ENCODE data around the gene ODF2L.

DNA sequence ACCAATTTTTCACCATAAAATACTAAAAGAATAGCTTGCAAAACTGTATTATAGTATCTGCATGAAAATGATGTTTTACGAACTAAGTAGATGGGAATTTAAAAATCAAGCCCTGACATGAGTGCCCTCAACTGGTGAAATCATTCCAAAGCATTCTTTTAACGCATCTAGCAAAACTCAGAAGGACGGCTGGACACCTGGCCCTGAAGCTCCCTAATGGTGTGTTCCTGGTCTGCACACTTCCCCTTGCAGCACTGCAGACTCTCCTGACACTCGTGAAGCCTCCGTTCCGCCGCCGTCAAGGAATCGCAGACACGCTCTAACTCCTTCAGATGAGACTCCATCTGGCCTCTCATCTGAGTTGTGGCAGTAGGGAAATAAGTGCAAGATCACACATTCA is 39.9 kb downstream of the ODF2L start:
- TF ChIP-seq POLR2A (IDR thresholded peaks at IDR 0.05), result no peak
- TF ChIP-seq, protein P1, sequence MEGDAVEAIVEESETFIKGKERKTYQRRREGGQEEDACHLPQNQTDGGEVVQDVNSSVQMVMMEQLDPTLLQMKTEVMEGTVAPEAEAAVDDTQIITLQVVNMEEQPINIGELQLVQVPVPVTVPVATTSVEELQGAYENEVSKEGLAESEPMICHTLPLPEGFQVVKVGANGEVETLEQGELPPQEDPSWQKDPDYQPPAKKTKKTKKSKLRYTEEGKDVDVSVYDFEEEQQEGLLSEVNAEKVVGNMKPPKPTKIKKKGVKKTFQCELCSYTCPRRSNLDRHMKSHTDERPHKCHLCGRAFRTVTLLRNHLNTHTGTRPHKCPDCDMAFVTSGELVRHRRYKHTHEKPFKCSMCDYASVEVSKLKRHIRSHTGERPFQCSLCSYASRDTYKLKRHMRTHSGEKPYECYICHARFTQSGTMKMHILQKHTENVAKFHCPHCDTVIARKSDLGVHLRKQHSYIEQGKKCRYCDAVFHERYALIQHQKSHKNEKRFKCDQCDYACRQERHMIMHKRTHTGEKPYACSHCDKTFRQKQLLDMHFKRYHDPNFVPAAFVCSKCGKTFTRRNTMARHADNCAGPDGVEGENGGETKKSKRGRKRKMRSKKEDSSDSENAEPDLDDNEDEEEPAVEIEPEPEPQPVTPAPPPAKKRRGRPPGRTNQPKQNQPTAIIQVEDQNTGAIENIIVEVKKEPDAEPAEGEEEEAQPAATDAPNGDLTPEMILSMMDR (IDR thresholded peaks at IDR 0.05), result no peak

Data from thyroid gland (tissue), 4 donors.